ENCODE data around the gene SYDE1. TPM values are rescaled to one million over a fixed set of nuclear protein-coding genes. Genes with fewer than 3 reads are reported as not detected.

SYDE1 gene
- polyA plus RNA-seq, 12 donors, result 8.1 to 29.4 (median 15.8) TPM; not detected in 1

DNA sequence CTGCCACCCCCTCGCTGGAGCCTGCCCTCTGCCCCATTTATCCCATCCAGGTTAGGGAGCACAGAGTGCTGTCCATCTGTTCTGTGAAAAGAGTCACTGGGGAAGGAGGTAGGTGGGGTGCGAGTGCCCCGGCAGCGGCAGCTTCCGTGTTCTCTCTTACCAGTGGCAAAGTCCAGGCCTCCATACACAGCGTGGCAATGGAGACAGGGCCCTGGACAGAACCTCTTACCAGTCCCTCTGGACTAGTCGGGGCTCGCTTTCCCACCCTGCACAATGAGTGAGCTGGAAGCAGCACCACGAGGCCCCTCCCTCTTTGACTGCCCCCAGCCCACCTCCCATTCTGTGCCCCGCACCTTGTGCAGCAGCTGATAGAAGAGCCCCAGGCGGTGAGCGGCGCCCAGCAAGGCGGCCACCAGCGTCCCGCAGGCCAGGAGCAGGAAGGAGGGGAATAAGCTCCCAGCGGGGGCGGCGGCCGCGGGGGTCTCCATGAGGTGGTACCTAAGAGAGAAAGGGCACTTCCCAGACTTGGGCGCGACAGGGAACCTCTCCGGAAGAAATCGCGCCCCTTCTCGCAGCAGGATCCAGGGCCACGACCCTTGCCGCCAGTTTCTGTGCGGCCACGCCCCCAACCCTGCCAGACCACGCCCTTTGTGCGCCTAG lies 17.5 kb downstream of the SYDE1 start:
- DNase-seq, result no peak

DNA sequence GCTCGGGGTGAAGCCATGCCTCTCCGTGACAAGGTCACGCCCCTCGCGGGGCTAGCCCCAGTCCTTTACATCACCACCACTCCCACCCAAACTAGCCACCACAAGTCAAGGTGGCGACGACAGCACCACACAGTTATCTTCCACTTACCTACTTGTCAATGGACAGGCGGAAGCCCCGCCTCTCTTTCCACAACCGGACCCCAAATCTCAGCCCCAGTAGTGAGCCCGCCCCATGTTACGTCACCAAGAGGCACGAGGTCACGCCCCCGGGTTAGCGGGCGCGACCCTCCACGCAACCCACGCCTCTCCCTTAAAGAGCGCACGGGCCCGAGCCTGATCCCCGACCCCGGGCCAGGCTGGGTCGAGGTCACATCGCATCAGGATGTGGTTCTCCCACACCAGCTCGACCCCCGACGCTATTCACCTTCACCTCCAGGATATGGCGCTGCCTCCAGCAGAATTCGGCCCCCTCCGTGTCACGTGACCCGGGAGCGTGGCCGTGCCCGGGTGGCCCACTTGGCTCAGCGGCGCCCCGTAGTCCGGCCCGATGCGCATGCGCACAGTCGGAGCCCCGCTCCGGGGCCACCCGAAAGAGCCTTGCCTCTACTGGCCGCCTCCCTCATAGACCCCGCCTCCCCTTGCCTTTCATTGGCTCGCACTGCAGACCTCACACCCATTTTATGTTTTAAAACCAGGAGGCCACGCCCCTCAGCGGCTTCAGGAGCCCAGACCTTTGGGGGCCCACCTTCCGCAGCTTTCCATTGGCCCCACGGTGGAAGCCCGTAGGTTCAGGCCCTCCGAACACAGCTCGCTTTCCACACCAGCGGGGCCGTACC lies 18.2 kb downstream of the SYDE1 start:
- DNase-seq, result peak; percentile 97

DNA sequence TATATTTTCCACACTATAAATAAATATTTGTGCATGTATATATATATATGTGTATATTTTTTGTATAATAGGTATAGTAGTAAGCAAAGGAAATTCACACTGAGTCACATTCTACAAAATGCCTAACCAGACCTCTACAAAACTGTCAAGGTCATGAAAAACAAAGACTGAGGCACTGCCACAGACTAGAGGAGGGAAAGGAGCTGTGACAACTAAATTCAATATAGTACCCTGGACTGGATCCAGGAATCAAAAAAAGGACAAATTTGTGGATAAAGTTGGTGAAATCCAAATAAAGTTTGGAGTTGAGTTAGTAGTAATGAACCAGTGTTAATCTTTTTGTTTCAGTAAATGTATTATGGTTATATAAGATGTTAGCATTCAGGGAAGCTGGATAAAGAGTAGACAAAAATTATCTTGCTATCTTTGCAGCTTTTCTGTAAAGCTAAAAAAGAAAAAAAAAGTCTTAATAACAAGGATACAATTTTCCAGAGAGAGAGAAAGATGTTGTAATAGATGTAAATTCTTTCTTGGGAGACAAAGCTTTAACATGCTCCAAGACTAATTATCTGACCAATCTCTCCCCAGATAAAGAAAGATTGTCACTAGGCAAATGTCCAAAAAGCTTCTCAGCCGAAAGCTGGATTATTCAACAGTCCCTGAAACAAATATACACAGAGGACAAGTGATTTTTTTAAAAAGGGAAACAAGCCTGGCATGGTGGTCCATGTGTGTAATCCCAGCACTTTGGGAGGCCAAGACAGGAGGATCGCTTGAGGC lies 19.1 kb downstream of the SYDE1 start:
- no peak for DNase-seq

DNA sequence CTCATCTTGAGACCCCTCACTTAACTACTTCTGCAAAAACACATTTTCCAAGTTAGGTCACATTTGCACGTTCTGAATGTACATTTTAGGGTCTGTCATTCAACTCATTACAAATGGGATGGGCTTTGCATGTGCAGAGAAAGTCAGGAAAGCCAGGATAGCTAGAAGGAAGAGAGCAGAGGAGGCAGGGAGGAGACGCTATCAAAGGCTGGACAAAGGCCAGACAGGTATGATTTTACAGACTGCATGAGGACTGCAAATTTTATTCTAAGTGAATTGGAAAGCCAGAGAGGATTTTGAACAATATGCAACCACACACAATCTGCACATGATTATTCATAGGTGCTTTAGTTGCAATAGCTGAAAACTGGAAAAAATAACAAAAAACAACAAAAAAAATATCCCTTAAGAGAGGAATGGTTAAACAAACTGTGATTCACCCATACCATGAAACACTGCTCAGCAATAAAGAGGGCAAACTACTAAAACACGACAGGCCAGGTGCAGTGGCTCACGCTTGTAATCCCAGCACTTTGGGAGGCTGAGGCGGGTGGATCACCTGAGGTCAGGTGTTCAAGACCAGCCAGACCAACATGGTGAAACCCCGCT lies 21.1 kb downstream of the SYDE1 start:
- DNase-seq, result no peak

DNA sequence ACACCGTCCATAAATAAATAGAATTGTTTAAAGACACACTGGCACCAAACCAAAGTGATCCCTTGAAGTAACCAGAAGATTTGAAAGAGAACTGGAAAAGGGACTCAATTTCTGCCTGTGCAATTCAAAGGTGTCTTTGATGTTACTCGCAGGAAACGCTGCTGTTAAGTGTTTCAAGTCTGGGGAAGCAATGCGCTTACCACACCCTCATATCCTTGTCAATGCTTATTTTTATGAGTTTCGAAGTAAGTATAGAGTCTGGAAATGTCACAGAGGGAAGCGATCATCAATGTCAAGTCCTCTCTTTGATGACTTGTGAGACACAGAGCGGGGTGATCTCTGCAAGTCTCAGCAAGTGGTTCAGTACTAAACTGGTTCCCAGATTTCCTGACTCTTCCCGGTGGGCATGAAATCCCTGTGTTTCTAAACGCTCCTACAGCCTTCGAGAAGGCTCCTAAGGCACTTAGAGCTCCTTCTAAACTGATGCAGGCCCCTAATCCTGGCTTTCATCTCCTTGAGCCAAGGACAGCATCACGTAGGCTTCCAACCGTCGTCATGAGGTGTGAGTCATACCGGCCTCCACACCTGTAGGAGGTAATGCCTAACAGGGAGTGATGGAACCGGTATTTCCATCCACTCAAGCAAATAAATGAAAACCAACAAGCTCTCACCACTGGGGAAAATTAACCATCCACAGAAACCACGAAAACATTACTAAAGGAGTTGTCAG lies 22.8 kb downstream of the SYDE1 start:
- no peak for DNase-seq

DNA sequence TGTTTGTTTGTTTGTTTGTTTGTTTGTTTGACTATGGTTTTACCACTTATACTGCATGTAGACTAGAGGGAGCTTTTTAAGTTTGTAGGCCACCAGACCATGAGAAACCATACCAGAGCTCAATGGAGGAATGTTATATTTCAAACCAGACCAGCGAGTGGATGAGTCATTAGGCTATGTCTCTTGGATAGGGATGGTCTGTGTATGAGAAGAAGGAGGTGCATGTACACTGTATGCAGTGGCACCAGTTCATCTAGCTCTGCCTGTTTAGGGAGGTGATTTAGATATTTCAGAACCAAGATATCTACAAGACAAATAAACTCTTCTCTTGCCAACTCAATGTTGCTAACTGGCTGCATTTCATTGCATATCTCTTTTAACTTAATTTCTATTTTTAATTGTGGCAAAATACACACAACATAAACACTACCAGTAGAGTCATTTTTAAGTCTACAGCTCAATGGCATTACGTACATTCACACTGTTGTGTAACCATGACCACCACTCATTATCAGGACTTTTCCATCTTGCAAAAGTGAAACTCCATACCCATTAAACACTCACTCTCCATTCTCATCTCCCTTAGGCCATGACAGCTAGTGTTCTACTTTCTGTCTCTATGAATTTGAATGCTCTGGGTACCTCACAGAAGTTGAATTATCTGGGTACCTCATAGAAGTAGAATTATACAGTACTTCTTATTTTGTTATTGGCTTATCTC lies 29.2 kb downstream of the SYDE1 start:
- DNase-seq, result no peak

DNA sequence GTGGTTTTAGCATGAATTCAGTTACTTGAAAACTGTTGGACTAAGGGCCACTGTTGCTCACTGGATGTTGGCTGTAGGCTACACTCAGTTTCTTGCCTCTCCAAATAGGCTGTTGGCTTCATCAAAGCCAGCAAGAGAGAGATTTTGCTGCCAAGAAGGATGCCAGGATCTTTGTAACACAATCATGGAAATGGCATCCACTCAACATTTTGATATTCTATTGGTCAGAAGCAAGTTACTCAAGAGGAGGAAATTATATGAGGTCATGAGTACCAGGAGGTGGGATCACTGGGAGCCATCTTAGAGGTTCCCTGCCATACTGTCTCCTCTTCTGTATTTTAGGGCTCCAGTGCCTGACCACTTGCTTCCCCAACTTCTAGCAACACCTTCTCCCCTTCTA lies 30.6 kb downstream of the SYDE1 start:
- no peak for DNase-seq

DNA sequence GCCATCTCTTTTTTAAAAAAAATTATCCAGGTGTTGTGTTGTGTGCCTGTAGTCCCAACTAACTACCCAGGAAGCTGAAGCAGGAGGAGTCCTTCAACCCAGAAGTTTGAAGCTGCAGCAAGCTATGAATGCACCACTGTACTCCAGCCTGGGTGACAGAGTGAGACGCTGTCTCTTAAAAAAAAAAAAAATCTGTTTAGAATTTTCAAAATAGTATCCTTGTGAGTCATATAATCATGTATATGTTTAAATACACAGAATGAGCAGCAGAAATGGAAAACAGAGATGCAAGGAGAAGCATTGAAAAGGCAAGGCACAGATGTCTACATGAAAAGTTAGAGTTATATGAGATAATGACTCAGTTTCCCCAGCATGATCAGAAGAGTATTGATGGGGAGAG lies 31.2 kb downstream of the SYDE1 start:
- no peak for DNase-seq

DNA sequence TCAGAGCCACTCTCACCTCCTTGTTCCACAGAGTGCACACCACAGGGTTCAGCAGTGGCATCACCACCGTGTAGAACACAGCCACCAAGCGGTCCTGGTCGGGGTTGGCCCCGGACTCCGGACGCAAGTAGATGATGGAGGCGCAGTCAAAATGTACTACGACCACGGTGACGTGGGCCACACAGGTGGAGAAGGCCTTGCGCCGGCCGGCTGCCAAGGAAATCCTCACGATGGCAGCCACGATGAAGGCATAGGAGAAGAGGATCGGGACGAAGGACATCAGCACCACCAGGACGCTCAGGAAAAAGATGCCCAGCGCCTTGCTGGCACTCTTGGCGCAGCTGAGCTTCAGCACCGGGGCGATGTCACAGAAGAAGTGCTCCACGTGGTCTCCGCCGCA lies 33.9 kb downstream of the SYDE1 start:
- no peak for DNase-seq

DNA sequence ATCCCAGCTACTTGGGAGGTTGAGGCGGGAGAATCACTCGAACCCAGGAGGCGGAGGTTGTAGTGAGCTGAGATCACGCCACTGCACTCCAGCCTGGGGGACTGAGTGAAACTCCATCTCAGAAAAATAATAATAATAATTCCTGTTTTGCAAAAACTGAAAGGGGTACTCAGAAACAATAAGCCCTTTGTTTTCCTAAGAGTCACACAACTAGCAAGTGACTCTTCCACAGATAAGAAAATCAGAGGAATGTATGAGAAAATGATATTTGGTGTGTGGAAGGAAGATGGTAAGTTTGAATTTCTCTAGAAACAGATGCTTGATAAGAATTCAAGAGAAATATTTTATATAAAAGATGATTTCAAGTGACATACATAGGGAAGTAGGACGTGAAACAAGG lies 35.1 kb downstream of the SYDE1 start:
- no peak for DNase-seq

DNA sequence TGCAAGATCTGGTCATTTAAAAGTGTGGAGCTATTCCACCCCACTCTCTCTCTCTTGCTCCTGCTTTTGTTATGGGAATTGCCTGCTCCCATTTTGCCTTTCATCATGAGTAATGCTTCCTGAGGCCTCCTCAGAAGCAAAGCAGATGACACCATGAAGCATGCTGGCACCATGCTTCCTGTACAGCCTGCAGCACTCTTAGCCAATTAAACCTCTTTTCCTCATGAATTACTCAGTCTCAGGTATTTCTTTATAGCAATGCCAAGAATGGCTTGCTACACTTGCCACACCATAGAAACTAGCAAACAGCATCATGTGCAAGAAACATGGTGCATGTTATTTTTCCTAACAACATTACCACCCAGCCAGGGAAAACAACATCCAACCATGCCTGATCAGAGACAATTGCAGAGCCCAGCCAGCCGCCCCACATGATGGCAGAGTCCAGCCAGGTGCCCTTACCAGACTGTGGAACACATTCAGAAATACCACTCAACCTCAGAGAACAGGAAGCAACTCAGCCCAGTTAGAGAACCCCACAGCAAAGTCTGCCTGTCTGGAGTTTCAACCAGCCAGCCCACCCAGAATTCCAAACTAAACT lies 36.9 kb downstream of the SYDE1 start:
- no peak for DNase-seq

DNA sequence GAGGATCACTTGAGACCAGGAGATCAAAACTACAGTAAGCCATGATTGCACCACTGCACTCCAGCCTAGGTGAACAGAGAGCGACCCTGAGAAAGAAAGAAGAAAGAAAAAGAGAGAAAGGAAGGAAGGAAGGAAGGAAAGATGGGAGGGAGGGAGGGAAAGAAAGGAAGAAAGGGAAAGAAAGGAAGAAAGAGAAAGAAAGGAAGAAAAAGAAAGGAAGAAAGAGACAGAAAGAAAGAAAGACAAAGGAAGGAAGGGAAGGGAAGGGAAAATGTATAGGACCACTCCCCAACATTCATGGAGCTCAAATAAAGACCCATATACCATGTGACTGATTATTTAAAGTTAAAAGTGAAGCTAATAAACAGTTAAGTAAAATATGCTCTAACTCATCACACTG lies 39.9 kb downstream of the SYDE1 start:
- no peak for DNase-seq

DNA sequence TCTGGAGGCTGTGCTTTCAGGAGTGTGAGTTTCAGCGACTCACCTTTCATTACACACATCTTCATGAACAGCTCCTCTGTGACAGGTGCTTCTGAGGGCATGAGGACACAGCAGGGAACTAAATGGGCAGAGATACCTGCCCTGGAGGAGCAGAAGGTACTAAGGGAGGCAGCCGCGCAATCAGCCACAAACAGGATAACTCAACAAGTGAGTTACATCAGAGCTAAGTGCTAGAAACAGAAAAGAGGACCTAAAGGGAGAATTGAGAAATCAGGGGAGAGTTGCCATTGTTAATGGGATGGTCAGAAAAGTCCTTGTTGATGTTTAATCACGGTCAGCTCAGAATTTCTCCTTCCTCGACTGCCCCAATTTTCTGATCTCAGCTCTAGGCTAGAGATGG lies 42.5 kb downstream of the SYDE1 start:
- DNase-seq, result no peak

DNA sequence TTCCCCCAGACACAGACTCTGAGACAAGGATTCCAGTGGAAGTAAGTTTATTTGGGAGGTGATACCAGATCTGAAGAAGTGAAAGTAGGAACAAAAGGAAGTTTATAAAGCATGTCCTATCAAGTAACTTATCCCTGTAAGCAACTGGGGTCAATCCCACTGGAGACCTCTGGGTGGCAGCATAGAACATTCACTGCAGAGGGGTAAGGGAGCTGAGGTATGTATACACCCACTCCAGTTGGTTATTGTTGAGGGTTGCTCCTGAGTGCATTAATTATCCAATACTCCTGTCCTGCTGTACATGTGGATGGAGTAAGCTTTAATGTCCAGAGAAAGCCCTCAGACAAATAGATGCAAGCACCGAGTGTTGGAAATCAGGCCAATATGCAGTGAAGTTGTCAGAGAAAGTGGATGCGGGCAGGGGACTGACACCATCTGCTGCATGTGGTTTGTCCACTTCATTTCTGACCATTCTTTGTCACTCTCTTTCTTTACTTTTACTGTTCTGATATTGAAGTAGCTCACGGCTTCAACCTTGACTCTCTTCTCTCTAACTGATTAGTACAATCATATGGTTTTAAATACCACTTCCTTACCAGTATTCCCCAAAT lies 46.9 kb downstream of the SYDE1 start:
- no peak for DNase-seq

DNA sequence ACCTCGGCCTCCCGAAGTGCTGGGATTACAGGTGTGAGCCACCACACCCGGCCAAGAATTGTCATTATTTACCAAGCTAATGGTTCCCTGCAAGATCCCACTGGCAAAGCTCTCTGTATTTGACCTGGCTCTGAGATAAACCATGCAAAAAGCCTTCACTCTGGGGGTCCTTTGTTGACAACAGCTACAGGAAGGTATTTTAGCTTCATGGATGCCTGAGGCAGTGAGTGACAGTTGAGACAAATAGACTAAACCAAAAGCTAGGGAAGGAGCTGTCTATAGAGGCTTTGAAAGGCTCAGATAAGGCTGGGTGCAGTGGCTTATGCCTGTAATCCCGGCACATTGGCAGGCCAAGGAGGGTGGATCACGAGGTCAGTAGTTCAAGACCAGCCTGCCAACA lies 48.1 kb downstream of the SYDE1 start:
- no peak for DNase-seq

DNA sequence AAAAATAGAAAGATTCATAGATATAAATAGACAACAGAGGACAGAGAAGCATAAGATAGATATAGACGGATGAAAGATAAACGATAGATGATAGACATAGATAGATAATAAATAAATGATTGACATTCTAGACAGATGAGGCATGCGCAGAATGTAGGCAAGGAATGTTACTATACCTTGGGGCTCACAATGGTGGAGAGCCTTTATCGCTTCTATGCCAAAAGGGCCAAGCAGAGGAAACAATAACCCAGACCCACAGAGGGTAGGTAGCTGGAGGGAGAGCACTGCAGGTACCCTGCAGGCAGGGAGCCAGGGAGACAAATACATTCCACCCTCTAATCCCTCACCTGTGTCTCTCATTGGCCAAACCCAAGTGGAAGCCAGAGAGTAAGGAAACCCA lies 49.2 kb downstream of the SYDE1 start:
- no peak for DNase-seq

DNA sequence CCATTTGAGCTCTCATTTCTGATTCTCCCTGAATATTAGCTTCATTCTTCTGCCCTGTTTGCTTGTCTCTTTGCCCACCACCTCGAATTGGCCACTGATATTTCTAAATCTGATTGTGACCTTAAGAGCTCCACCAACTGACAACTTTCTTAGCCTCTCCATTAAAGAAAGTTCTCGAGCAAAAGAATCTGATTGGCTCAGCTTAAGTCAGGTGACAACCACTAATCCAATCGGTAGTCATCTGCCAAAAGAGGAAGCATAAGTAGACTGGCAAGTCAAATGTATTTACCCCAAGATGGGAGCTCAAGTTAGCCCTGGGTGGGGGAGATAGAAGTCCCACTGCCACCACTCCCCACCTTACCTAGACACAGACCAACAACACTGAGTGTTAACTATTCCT lies 52.0 kb downstream of the SYDE1 start:
- no peak for DNase-seq

DNA sequence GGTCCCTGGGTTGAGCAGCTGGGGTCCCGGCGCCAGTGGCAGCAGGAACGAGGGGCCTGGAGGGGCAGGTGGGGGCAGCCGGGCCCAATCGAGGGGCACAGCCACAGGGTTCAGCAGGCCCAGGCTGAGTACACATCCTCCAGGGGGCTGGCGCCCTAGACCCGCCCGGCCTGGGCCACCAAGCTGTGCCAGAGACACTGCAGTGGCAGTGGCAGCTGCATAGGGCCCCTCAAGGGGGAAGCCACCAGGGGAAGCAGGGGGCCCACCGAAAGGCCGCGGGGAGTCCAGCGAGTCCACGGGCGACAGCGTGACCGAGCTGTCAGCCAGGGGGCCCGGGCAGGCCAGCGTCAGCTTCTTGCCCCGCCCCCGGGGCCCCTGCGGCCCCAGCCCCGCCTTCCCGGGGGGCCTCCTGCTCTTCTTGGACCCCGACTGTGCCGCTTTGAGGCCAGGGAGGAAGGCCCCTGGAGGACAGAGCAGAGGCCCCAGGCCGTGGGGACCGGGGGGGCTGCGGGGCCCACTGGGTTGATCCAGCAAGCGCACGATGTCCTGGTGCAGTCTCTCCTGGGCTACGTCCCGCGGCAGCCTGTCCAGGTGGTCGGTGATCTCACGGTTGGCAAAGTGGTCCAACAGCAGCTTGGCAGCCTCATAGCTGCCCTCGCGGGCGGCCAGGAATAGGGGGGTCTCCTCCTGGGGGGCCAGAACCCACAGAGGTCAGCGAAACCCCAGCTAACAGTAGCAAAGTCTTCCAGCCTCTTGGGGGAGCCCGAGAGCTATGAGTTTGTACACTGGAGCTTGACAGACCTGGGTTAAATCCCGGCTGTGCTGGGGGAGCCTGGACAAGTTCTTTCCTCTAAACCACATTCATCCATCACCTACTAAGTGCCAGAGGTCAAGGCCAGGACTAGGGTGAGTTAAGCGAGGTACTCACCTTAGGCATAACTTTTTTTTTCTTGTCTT lies 54.1 kb downstream of the SYDE1 start:
- DNase-seq, result no peak
